GM04504 (cell line): ENCODE data around the gene HOOK1.

ENCODE experiments used
- DNase-seq: peaks from one replicate; pipeline ENCODE4 v3.0.0-alpha.2; 2012; ENCODE audit warnings: low read depth

The HOOK1 gene

DNA sequence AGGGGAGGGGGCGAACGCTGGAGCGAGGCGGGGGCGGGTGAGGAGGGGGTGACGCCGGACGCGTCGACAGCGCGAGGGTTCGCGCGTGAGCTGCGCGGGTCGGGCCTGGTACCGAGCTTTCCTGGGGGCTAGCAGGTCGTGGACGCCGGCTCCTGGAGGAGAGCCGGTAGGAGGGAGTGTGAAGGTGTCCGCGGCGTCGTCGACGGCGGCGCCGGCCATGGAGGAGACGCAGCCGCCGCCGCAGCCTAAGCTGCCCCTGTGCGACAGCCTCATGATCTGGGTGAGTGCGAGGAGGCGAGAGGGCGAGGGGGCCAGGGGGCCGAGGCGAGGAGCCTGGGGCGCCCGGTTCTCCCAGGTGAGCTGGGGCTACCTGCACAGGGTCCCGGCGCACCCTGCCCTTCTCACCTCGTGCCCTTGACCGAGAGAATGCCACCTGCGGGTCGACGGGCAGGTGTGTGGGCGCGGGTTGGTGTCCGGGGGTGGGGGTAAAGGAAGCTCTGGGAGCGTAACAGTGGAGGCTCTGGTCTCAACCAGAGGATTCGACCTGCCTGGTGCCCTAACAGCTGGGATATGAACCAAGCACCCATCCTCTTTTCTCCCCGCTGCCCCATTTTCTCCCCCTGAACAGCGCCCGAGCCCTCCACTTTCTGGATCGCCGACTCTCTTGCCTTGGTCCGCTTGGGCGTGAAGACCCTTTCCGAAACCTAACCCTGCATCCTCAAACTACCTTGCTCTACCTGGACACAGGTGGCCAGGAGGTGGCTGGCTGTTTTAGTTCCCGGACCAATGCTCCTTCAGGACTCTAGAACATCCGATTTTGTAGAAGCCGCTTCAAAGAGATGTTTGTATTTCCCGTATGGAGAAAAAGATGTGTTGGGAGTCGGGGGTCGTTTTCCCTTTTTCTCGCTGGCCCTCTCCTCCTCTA is at the start of gene HOOK1:
Gene HOOK1, plus strand, starts transcription at position 49 of the 925 bp plus-strand sequence. Its CDS starts 169 bp downstream, at position 218.
- DNase-seq = no peak

DNA sequence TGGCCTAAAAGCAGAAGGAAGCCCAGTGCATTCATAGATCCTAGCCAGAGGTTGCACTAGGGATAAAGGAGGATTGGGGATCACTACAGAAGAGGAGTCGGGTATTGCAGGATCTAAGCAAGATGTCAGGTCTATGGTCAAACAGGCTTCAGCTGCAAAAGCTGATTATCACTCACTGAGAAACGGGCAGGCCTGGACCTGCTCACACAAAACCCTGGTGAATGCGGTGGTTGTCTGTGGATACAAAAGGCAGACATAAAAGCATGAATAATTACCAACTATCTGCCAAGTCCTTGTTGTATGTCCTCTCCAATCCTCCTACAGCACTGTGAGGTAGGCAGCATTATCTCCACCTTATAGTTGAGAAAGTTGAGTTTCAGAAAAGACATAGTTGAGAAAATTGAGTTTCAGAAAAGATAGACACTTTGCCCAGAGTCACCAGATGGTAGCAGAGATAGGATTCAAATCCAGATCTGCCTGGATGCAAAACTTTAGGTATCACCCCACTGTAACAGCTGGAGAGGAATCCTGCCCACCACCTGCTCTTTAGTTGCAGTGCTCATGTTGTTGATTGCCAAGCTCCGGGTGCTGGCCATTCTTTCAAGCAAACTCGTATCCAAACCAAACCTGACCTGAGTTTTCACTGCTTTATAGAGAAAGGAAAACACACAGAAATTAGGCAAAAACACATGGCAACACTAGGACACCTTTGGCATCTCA is 49.6 kb upstream of the HOOK1 start:
- no peak for DNase-seq

DNA sequence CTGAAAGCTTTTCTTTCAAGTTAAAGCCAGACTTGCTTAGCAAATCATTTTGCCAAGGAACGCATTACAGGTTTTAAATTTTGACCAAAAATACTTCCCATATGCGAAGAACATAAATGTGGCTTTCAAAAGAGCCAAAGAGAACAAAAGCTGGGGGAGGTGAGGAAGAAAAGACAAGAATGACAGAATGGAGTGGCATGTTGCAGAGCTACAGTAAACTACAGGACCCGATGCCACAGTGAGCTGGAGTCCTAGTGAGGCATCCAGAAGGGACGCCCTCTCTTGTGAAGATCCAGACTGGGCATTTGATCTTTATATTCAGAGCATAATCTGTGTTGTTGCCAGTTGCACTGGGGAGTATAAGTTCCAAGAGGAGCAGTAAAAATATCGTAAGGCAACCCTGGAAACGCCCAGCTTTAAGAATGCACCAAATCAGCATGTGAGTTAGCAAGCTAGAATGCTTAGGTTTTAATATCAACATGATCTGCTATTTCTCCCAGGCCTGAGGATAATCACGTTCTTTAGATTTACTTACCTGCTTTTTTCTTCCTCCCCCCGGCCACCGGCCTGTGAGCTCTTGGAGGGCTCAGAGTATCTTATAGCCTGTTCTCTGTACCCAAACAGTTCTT is 48.4 kb upstream of the HOOK1 start:
- no peak for DNase-seq

GRCh38 chr1:59767119-59767518 is 47.6 kb upstream of the HOOK1 start:
- DNase-seq = no peak

- DNase-seq = no peak
These were observed 45.7 kb upstream of the HOOK1 start for GRCh38 chr1:59768792-59769735.

DNA sequence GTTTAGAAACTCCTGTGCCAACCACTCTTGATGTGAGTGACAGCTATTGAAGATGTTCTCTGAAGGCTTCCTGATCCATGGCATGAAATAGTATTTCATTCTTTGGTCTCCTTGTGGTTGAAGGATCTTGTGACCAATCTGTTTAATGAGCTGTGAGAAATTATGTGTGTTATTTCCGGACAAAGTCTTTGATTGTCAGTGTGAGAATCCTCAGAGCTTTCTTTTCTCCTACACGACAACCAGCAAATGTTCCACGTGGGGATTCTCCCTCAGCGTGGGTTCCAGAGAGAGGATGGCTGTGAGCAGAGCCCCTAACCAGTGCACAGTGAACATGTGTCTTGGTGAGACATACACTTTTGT is 45.0 kb upstream of the HOOK1 start:
- DNase-seq = no peak

- DNase-seq = no peak
These were observed 43.4 kb upstream of the HOOK1 start for GRCh38 chr1:59771361-59771760.

- no peak for DNase-seq
These were observed 39.3 kb upstream of the HOOK1 start for GRCh38 chr1:59775480-59775879.

- peak; percentile 44 for DNase-seq
These were observed 37.5 kb upstream of the HOOK1 start for GRCh38 chr1:59776960-59777852.

GRCh38 chr1:59779949-59780348 is 34.8 kb upstream of the HOOK1 start:
- DNase-seq = no peak

DNA sequence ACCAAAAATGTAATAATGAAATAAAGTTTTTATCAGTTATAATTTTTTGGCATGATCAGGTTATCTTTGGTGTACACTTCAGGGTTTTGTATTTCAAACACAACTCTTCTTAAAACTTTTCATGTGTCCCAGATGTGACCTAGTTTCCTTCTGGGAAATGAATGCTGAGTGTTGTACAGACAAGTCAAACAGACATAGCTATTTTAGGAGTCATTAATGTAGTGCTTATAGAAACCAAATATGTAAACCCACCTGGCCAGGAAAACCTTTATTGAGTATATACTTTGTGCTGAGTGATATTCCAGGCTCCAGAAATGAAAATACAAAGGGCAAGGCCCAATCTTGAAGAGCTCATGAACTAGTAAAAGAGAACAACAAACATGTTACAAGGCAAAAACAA is 25.9 kb upstream of the HOOK1 start:
- DNase-seq = no peak

DNA sequence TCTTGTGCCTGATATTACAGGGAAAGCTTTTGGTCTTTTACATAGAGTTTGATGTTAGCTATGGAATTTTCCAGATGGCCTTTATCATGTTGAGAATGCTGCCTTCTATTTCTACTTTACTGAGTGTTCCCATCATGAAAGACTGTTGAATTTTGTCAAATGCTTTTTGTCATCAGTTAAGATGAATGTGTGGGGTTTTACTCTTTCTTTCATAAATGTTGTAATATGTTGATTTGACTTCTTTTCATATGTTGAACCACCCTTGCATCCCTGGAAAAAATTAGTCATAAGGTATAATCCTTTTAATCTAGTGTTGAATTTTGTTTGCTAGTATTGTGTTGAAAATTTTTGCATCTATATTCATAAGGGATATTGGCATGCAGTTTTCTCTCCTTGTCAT is 16.1 kb upstream of the HOOK1 start:
- no peak for DNase-seq

- DNase-seq = no peak
These were observed 11.2 kb upstream of the HOOK1 start for GRCh38 chr1:59803458-59804038.

- DNase-seq = no peak
These were observed 10.4 kb upstream of the HOOK1 start for GRCh38 chr1:59804301-59804700.

- DNase-seq = no peak
These were observed 9.2 kb upstream of the HOOK1 start for GRCh38 chr1:59805554-59805953.

- no peak for DNase-seq
These were observed 409 bp upstream of the HOOK1 start for GRCh38 chr1:59814180-59814900.

- no peak for DNase-seq
These were observed 1.1 kb downstream of the HOOK1 start for GRCh38 chr1:59815892-59816291.

- no peak for DNase-seq
These were observed 1.6 kb downstream of the HOOK1 start for GRCh38 chr1:59816318-59816878.
